ENCODE results near the gene TMEM151B.

Gene TMEM151B

DNA sequence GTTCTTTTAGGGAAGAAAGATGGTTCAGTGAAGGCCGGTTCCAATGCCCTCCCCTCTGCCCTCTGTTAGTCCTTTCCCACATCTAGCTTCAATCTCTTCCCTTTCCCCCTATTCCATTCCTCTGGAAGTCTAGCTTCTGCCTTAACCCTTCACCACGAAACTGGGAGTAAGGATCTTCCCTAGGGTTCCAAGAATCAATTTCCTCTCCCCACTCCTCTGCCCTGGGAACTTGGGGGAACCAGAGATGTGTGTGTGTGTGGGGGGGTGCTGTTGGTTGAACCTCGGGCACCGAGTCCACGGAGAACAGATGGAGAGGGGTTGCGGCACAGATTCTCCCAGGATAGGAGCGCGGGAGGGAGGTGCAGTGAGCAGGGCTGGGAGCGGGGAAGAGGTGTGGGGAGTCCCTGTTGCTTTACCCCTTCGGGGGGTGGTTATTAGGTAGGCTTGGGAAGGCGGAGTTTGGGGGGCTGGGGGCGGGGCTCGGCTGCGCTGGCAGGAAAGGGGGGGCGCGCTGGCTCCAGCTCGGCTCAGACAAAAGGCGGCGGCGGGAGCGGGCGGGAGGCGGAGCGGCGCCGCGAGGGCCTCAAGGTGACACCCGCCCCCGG is at the start of gene TMEM151B:
TMEM151B (plus strand) TSS at position 530 of the 605 bp plus-strand sequence. CDS start 293 bp downstream, outside the sequence.
- DNase-seq (ENCODE audit: low spot score), result no peak
- no peaks in the 10 kb centered on the region for H3K9me3 ChIP-seq (ENCODE audit: severe bottlenecking)
- H3K36me3 ChIP-seq (ENCODE audit: low read depth), result no peaks in the 10 kb centered on the region
- no peak within 1 kb of the TSS for H3K27ac ChIP-seq (ENCODE audit: poor library complexity, severe bottlenecking)
- peaks cover 25% of the 10 kb centered on the region for H3K27me3 ChIP-seq (ENCODE audit: insufficient read depth, poor library complexity, severe bottlenecking)
- no peak for ATAC-seq (ENCODE audit: low read depth)
- no peaks in the 10 kb centered on the region for H3K4me1 ChIP-seq (ENCODE audit: insufficient read depth, poor library complexity, severe bottlenecking)
- TF ChIP-seq CTCF (IDR thresholded peaks at IDR 0.05; ENCODE audit: poor library complexity, severe bottlenecking), result no peak
- peak within 1 kb of the TSS; percentile 32 for H3K4me3 ChIP-seq (ENCODE audit: severe bottlenecking)

- Histone ChIP-seq H3K4me3 (ENCODE audit: severe bottlenecking) (no peak overlapping the region), H3K36me3 (ENCODE audit: low read depth) (no peaks in the 10 kb centered on the region), H3K27me3 (ENCODE audit: insufficient read depth, poor library complexity, severe bottlenecking) (no peaks in the 10 kb centered on the region), H3K4me1 (ENCODE audit: insufficient read depth, poor library complexity, severe bottlenecking) (peaks cover 13% of the 10 kb centered on the region), H3K9me3 (ENCODE audit: severe bottlenecking) (no peaks in the 10 kb centered on the region), H3K27ac (ENCODE audit: poor library complexity, severe bottlenecking) (peak overlapping the region; percentile 56)
- DNase-seq (ENCODE audit: low spot score) (no peak), ATAC-seq (ENCODE audit: low read depth) (no peak)
- TF ChIP-seq CTCF (IDR thresholded peaks at IDR 0.05; ENCODE audit: poor library complexity, severe bottlenecking), result no peak
These were observed 49.3 kb upstream of the TMEM151B start for GRCh38 chr6:44220913-44221290.

DNA sequence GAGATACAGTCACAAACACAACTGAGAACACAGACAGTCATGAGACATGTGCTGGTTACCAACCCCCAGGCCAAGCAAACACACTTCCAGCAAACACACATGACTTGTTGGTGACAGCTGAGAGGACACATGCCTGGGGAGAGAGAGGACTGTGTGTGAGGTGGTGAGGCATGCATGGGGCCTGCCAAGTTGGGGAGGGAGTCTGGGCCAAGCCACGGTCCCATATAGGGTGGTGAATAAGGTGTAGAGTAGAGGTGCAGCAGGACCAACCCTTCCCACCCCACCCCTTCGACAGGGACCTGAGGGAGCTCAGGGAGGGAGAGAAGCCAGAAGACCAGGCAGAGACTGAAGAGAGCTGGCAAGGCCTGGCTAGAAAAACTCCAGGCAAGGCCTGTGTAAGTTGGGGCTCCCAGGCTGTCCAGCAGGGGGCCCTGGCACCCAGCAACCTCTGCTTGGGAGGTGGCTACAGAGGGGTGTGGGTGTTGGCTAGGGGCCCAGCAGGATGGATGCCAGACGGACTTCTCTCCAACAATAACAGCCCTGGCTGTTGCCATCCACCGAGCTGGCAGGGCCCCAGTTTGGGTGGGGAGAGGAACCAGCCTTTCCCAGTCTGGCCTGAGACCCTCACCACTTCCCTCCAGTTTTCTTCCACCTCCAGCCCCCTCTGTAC is 48.8 kb upstream of the TMEM151B start:
- DNase-seq (ENCODE audit: low spot score) (peak; percentile 86), ATAC-seq (ENCODE audit: low read depth) (peak; percentile 75)
- H3K27me3 ChIP-seq (ENCODE audit: insufficient read depth, poor library complexity, severe bottlenecking), result no peaks in the 10 kb centered on the region
- TF ChIP-seq CTCF (IDR thresholded peaks at IDR 0.05; ENCODE audit: poor library complexity, severe bottlenecking), result peak; percentile 87
- H3K4me3 ChIP-seq (ENCODE audit: severe bottlenecking), result no peak overlapping the region
- H3K4me1 ChIP-seq (ENCODE audit: insufficient read depth, poor library complexity, severe bottlenecking), result peaks cover 13% of the 10 kb centered on the region
- peak overlapping the region; percentile 56 for H3K27ac ChIP-seq (ENCODE audit: poor library complexity, severe bottlenecking)
- no peaks in the 10 kb centered on the region for H3K36me3 ChIP-seq (ENCODE audit: low read depth)
- H3K9me3 ChIP-seq (ENCODE audit: severe bottlenecking), result no peaks in the 10 kb centered on the region

GRCh38 chr6:44221961-44222335 is 48.3 kb upstream of the TMEM151B start:
- Histone ChIP-seq H3K36me3 (ENCODE audit: low read depth) (no peaks in the 10 kb centered on the region), H3K4me1 (ENCODE audit: insufficient read depth, poor library complexity, severe bottlenecking) (peaks cover 13% of the 10 kb centered on the region)

More at GRCh38 chr6:44221961-44222335, 48.3 kb upstream of the TMEM151B start:
- peak overlapping the region; percentile 56 for H3K27ac ChIP-seq (ENCODE audit: poor library complexity, severe bottlenecking)
- H3K4me3 ChIP-seq (ENCODE audit: severe bottlenecking), result no peak overlapping the region
- H3K27me3 ChIP-seq (ENCODE audit: insufficient read depth, poor library complexity, severe bottlenecking), result no peaks in the 10 kb centered on the region
- no peaks in the 10 kb centered on the region for H3K9me3 ChIP-seq (ENCODE audit: severe bottlenecking)
- TF ChIP-seq CTCF (IDR thresholded peaks at IDR 0.05; ENCODE audit: poor library complexity, severe bottlenecking), result no peak
- no peak for ATAC-seq (ENCODE audit: low read depth)
- no peak for DNase-seq (ENCODE audit: low spot score)
